K562 (cell line): ENCODE results near the gene ALDH8A1. TPM values are rescaled to one million over a fixed set of nuclear protein-coding genes. Genes with fewer than 3 reads are reported as not detected.
A peak's percentile ranks its signal among the peaks of the same experiment; 100 is the strongest.

Experiments used
- ATAC-seq: fragments of 200-7000 bp; cut with Tn5 transposase; 3 replicates; pipeline ENCODE4 v1.9.1; 2020; ENCODE audit warnings: moderate library complexity
- BruUV-seq: library from RNA; stranded (reverse); fragments of 400-500 nt; replicated peaks from 2 replicates; lab custom pipeline; 2021; lab: Mats Ljungman, UMichigan
- CTCF ChIA-PET: fragments of 300-600 bp; formaldehyde crosslinking; extraction: SDS; loops from one replicate; lab custom pipeline; 2021; ENCODE audit warnings: low intra/inter-chr PET ratio; lab: Yijun Ruan, JAX
- POLR2A ChIA-PET: fragments of 300-600, 350-650 bp; sonication (Branson Sonifier 250); formaldehyde crosslinking; extraction: SDS; loops from one replicate; lab custom pipeline; 2021; ENCODE audit warnings: antibody characterized with exemption, inconsistent platforms; lab: Yijun Ruan, JAX
- DNase-seq, 4 experiments: peaks; one replicate each; pipeline versions ENCODE4 v3.0.0 to v3.0.0-alpha.2; 2011 to 2018; ENCODE audit warnings: low spot score in 3 of 4, mixed read lengths in 3 of 4; ENCODE audit errors: extremely low read depth in 1 of 4
- FAIRE-seq: peaks from 2 replicates; lab custom pipeline; 2011; peaks lifted over from hg19 to GRCh38; lab: Jason Lieb, UNC
- H2AFZ ChIP-seq: 2 replicates; pipeline ENCODE4 v1.6.0; 2011; ENCODE audit warnings: low read depth, low read length, control low read depth, inconsistent platforms
- H3K27ac ChIP-seq: fragments of 200-600 bp; 3 replicates; pipeline ENCODE4 v1.8.0; 2011; ENCODE audit warnings: low read depth, mild to moderate bottlenecking, control low read depth, inconsistent platforms, low read length, moderate library complexity, mixed read lengths; ENCODE audit errors: extremely low read depth
- H3K27me3 ChIP-seq, 2 experiments: fragments of 300-600 bp in 1 of 2; 2 replicates in 1 of 2; 3 replicates in 1 of 2; pipeline versions ENCODE4 v1.6.0 to v1.8.0; 2011; ENCODE audit warnings: inconsistent platforms in 2 of 2, low read length in 2 of 2, mild to moderate bottlenecking in 1 of 2, mixed read lengths in 1 of 2, moderate library complexity in 1 of 2; ENCODE audit not compliant: control insufficient read depth in 2 of 2, insufficient read depth in 2 of 2
- H3K36me3 ChIP-seq: fragments of 300-600 bp; 3 replicates; pipeline ENCODE4 v1.8.0; 2011; ENCODE audit warnings: mild to moderate bottlenecking, low read length, inconsistent platforms; ENCODE audit not compliant: control insufficient read depth, insufficient read depth
- H3K4me1 ChIP-seq, 2 experiments: fragments of 200-600 bp in 1 of 2; replicated peaks in 1 of 2; 2 replicates in 1 of 2; 3 replicates in 1 of 2; pipeline versions ENCODE4 v1.5.1 to v1.8.0; 2011; ENCODE audit warnings: inconsistent platforms in 2 of 2, low read length in 2 of 2, mild to moderate bottlenecking in 1 of 2, mixed read lengths in 1 of 2, moderate library complexity in 1 of 2; ENCODE audit not compliant: control insufficient read depth in 2 of 2, insufficient read depth in 2 of 2
- H3K4me2 ChIP-seq: 2 replicates; pipeline ENCODE4 v1.6.1; 2011; ENCODE audit warnings: low read length, control low read depth, inconsistent platforms, mixed read lengths; ENCODE audit not compliant: insufficient read depth
- H3K4me3 ChIP-seq: fragments of 200-600 bp; sonication (generic), shearing (Covaris generic); 2 replicates; pipeline ENCODE4 v1.5.1; 2016; ENCODE audit warnings: control low read depth, inconsistent platforms
- H3K79me2 ChIP-seq: fragments of 200-600 bp; 3 replicates; pipeline ENCODE4 v1.8.0; 2011; ENCODE audit warnings: low read length, inconsistent platforms; ENCODE audit not compliant: control insufficient read depth, insufficient read depth
- H3K9ac ChIP-seq, 2 experiments: 2 replicates each; pipeline versions ENCODE4 v1.6.0 to v1.6.1; 2011; ENCODE audit warnings: low read depth in 2 of 2, low read length in 2 of 2, control low read depth in 1 of 2, inconsistent platforms in 1 of 2, mild to moderate bottlenecking in 1 of 2, mixed read lengths in 1 of 2; ENCODE audit not compliant: insufficient read depth in 1 of 2
- H3K9me1 ChIP-seq: one replicate; pipeline ENCODE4 v1.6.0; 2011; ENCODE audit warnings: inconsistent platforms, mild to moderate bottlenecking, low read length, moderate library complexity; ENCODE audit not compliant: control insufficient read depth, insufficient read depth
- H3K9me3 ChIP-seq: replicated peaks from 2 replicates; pipeline ENCODE4 v1.5.1; 2011; ENCODE audit warnings: low read depth, low read length, inconsistent platforms; ENCODE audit not compliant: control insufficient read depth, insufficient read depth
- H4K20me1 ChIP-seq: replicated peaks from 2 replicates; pipeline ENCODE4 v1.6.1; 2011; ENCODE audit warnings: low read length, inconsistent platforms, mixed read lengths; ENCODE audit not compliant: control insufficient read depth, insufficient read depth
- CBFA2T3 ChIP-seq: fragments of 450-650 bp; IDR thresholded peaks from 2 replicates; pipeline ENCODE4 v1.6.1; 2017
- CGGBP1 ChIP-seq: fragments of 250-450 bp; sonication (Bioruptor Pico); IDR thresholded peaks from 2 replicates; pipeline ENCODE4 v1.9.0; 2021; ENCODE audit warnings: mild to moderate bottlenecking
- CTCFL ChIP-seq: IDR thresholded peaks from 2 replicates; pipeline ENCODE4 v1.6.1; 2011; ENCODE audit warnings: borderline replicate concordance, low read depth, mild to moderate bottlenecking, moderate library complexity, low read length; ENCODE audit not compliant: insufficient read depth, poor library complexity, severe bottlenecking
- FOXP4 ChIP-seq: sonication (generic); formaldehyde crosslinking; IDR thresholded peaks from 2 replicates; pipeline ENCODE4 v1.8.0; 2022; ENCODE audit warnings: mild to moderate bottlenecking, missing genetic modification reagents, borderline replicate concordance
- KDM4B ChIP-seq, 2 experiments: fragments of 450-650 bp in 1 of 2; sonication (generic) in 1 of 2; IDR thresholded peaks; 2 replicates each; pipeline ENCODE4 v1.6.1; 2016 to 2017; ENCODE audit warnings: borderline replicate concordance in 2 of 2, antibody characterized with exemption in 1 of 2, low read depth in 1 of 2, mild to moderate bottlenecking in 1 of 2
- PCBP1 ChIP-seq: fragments of 200-400 bp; formaldehyde crosslinking; IDR thresholded peaks from 2 replicates; pipeline ENCODE4 v1.6.1; 2018; ENCODE audit warnings: mild to moderate bottlenecking, low read depth, low read length; ENCODE audit not compliant: poor library complexity, severe bottlenecking
- SLC30A9 ChIP-seq: fragments of 250-450 bp; sonication (Bioruptor Pico); IDR thresholded peaks from 2 replicates; pipeline ENCODE4 v1.8.0; 2022; ENCODE audit warnings: mild to moderate bottlenecking, moderate library complexity
- SRSF7 ChIP-seq: fragments of 200-400 bp; formaldehyde crosslinking; optimal IDR thresholded peaks from 2 replicates; pipeline ENCODE3; 2017; ENCODE audit warnings: mild to moderate bottlenecking, low read depth, low read length
- TFAP4 ChIP-seq: sonication (generic); formaldehyde crosslinking; IDR thresholded peaks from 2 replicates; pipeline ENCODE4 v1.8.0; 2022; ENCODE audit warnings: missing genetic modification reagents, mild to moderate bottlenecking, moderate library complexity, borderline replicate concordance
- ZFP36 ChIP-seq: fragments of 150-350 bp; IDR thresholded peaks from 2 replicates; pipeline ENCODE4 v1.6.1; 2018; ENCODE audit warnings: low read length, low read depth; ENCODE audit not compliant: partially characterized antibody
- ZNF41 ChIP-seq: fragments of 250-450 bp; sonication (Bioruptor Pico); conservative IDR thresholded peaks from 2 replicates; pipeline ENCODE4 v1.4.0; 2020; ENCODE audit warnings: mild to moderate bottlenecking
- ZNF449 ChIP-seq: fragments of 250-450 bp; sonication (Bioruptor Pico); IDR thresholded peaks from 2 replicates; pipeline ENCODE4 v1.8.0; 2022; ENCODE audit warnings: moderate library complexity, mild to moderate bottlenecking, inconsistent platforms
- ZNF507 ChIP-seq: conservative IDR thresholded peaks from 2 replicates; pipeline ENCODE4 v1.6.1; 2017; ENCODE audit warnings: missing genetic modification characterization, missing compliant biosample characterization
- ZNF695 ChIP-seq: fragments of 450-650 bp; formaldehyde crosslinking; IDR thresholded peaks from 2 replicates; pipeline ENCODE4 v1.4.0; 2020; ENCODE audit warnings: mild to moderate bottlenecking, moderate library complexity
- ZNF764 ChIP-seq: fragments of 250-450 bp; sonication (Bioruptor Pico); IDR thresholded peaks from 2 replicates; pipeline ENCODE4 v1.4.0; 2020; ENCODE audit warnings: low read depth, mild to moderate bottlenecking, moderate library complexity
- ZNF77 ChIP-seq: fragments of 250-450 bp; sonication (Bioruptor Pico); IDR thresholded peaks from 2 replicates; pipeline ENCODE4 v1.5.0; 2020
- WGBS: fragments of 100-300 bp; shearing (Covaris generic); methylation state at CpG from one replicate; pipeline ENCODE4 v1.1.6; 2016; ENCODE audit warnings: low coverage, mixed read lengths; ENCODE audit not compliant: insufficient coverage; ENCODE audit errors: missing lambda C conversion rate; 5-methylcytosine and 5-hydroxymethylcytosine counted together
- in situ Hi-C: fragments of 300-500 bp; cut with MboI; formaldehyde crosslinking; loops from 4 replicates; pipeline ENCODE4 v1.15.0; 2018; ENCODE audit warnings: inconsistent platforms, mixed read lengths
- intact Hi-C: fragments of 100-400 bp; cut with micrococcal nuclease; formaldehyde crosslinking; loops from 2 replicates; pipeline ENCODE4 v1.14.2; 2022
- polyA plus RNA-seq, 8 experiments: library from polyadenylated mRNA; depleted of rRNA in 4 of 8; stranded (reverse) in 5 of 8; unstranded in 3 of 8; fragments of >200 nt; fragmentation: Nextera tagmentation in 2 of 8; fragmentation: Illumina TruSeq in 1 of 8; extraction: Ambion mirVana in 2 of 8; extraction: Trizol in 1 of 8; gene quantifications; 2 replicates each; pipeline versions ENCODE4 v1.2.1 to v1.2.3, GENCODE V29; 2011 to 2014; ENCODE audit warnings: inconsistent platforms in 1 of 8, missing spikeins in 1 of 8
- total RNA-seq, 7 experiments: library from RNA; depleted of rRNA in 6 of 7; stranded (reverse); fragments of >200 nt in 6 of 7; fragmentation: Illumina TruSeq in 2 of 7; extraction: Trizol in 2 of 7; gene quantifications; 2 replicates each; pipeline versions ENCODE4 v1.2.1 to v1.2.3, GENCODE V29; 2011 to 2021; ENCODE audit warnings: low replicate concordance in 1 of 7

The ALDH8A1 gene
- total and polyA plus RNA-seq, 9 of the 15 experiments (the other 6 are each of a cell fraction or from before 2014, with no cell fraction given), result 0.03 to 0.18 (median 0.04) TPM; not detected in 2

- intact Hi-C loops, result no loop called here
- peaks cover 79% of the 10 kb centered on the region for H3K36me3 ChIP-seq
- peak; percentile 90 for FAIRE-seq
- TF ChIP-seq ZNF41 (no peak), PCBP1 (no peak), FOXP4 (CRISPR knock-in tag) (no peak), ZNF695 (CRISPR knock-in tag) (no peak), KDM4B (IDR thresholded peaks at IDR 0.05; ENCODE audit: borderline replicate concordance in 2 of 2, low read depth in 1 of 2) (no peak), ZNF449 (CRISPR knock-in tag) (no peak), CTCFL (no peak), ZNF507 (no peak), SLC30A9 (CRISPR knock-in tag) (no peak), ZNF764 (CRISPR knock-in tag) (no peak), CGGBP1 (no peak), TFAP4 (CRISPR knock-in tag) (no peak), ZNF77 (CRISPR knock-in tag) (no peak), ZFP36 (peak; percentile 4), SRSF7 (no peak), CBFA2T3 (peak; percentile 78)
Observed at GRCh38 chr6:134980846-134981245, 30.9 kb upstream of the ALDH8A1 start.

More at GRCh38 chr6:134980846-134981245, 30.9 kb upstream of the ALDH8A1 start:
- no peak overlapping the region for H3K4me3 ChIP-seq
- ChIA-PET CTCF (no interaction called here), POLR2A (interaction anchor here (0.7 to 2.2 kb wide), 4 partner anchors 9 to 457 kb away, joined by 3 to 4 read pairs (median 4); no protein-coding TSS in a partner anchor)
- BruUV-seq, result no TSS peak
- H2AFZ ChIP-seq, result no peak overlapping the region
- no peaks in the 10 kb centered on the region for H3K9me3 ChIP-seq
- peaks cover 0 to 20% of the 10 kb centered on the region in 2 experiments; a peak in 3 of 5 replicates for H3K4me1 ChIP-seq
- in situ Hi-C loops, result no loop called here
- H3K9me1 ChIP-seq, result no peaks in the 10 kb centered on the region
- H3K4me2 ChIP-seq, result no peak overlapping the region
- H3K79me2 ChIP-seq, result peaks cover 12% of the 10 kb centered on the region
- no peaks in the 10 kb centered on the region for H3K27me3 ChIP-seq
- 0% methylated on average over 1 of the region's 1 CpG for WGBS
- ATAC-seq, result peak; percentile 93
- peak; percentile 25 to 84 (median 57) for DNase-seq
- peak overlapping the region; percentile 66; the same call in 2 of the 3 replicates for H3K27ac ChIP-seq
- H3K9ac ChIP-seq, result peak overlapping the region in 1 of 2 experiments; percentile 8; a peak in 1 of 4 replicates
- no peaks in the 10 kb centered on the region for H4K20me1 ChIP-seq
